ENCODE measurements around the gene ATP5F1E.
"Not testable (repeated sequence)": the region's sequence is repeated elsewhere in the genome, so short reads cannot be mapped to it uniquely, and the experiment has no call there.

Gene ATP5F1E

DNA sequence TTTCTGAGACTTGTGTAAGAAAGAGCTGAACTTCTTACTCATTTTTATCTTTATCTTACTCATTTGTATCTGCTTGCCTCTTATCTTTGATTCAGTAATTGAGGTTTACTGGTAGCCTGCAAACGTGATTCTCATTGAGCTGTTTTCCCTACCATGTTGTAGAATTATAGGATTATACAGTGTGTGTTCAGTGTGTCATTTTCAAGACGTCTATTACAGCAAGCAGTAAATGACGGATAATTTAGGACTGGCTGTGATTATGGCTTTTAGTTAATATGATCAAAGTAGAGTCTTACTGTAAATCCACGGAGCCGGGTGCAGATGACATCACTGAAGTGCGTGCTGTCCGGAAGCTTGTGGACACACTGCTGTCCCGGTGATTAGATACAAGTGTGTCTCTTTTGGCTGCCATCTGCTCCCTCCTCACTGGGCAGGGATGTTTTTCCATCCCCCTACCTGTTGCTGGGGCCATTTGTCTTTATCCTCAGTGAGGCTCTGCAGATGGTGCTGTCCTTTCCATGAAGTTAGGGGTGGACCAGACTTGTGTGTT is 45.1 kb downstream of the ATP5F1E start:
- peak; percentile 76 for DNase-seq

DNA sequence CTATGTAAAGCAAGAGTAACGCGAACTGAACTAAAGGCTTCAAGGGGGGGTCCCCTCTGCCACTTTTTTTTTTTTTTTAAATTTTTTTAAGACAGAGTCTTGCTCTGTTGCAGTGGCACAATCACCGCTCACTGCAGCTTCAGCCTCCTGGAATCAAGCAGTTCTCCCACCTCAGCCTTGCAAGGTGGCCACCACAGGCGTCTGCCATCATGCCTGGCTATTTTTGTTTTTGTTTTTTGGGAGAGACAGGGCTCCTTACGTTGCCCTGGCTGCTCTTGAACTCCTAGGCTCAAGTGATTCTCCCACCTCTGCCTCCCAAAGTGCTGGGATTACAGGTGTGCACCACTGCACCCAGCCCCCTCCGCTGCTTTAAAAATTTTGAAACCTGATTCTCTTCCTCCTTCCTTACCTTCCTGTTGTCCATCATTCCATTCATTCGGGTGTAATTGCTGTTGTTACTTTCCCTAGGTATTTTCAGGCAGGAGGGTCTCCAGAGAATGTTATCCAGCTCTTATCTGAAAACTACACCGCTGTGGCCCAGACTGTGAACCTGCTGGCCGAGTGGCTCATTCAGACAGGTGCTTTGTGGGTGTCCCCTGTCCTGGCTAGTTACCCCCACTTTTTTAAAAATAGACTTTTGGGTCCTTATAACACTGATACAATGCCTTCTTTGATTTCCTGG is 45.7 kb downstream of the ATP5F1E start:
- no peak for DNase-seq

DNA sequence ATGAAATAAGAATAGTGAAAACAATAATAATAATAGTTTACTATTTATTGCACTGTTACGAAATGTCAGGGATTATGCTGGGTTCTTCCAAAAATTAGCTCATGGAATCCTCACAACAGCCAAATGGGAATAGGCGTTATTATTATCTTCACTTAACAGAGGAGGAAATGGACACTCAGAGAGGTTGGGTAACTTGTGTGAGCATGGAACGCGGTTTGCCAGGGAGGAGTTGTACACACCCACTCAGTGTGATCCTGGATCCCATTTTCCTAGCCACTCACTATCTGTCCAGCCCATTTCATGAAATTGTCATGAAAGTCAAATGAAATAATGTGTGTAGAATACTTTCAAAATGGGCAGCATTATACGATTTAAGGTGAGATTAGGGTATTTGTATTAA is 46.5 kb downstream of the ATP5F1E start:
- no peak for DNase-seq

DNA sequence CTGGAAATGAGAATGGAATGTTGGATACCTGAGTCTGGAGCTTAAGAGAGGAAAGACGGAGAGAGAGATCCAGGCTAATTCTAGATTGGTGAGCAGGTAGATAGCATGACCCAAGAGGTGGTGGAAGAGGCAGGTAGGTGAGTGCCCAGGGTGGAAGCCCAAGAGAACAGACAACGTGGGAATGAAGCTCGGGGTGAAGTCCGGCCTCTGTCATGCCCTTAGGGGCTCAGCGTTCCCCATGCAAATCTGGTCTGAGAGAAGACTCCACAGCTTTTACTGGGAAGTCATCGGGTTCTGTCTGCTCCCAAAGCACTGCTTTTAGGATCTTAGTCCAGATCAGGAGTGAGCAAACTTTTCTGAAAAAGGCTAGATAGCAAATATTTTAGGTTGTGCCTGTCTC is 47.4 kb downstream of the ATP5F1E start:
- no peak for DNase-seq

DNA sequence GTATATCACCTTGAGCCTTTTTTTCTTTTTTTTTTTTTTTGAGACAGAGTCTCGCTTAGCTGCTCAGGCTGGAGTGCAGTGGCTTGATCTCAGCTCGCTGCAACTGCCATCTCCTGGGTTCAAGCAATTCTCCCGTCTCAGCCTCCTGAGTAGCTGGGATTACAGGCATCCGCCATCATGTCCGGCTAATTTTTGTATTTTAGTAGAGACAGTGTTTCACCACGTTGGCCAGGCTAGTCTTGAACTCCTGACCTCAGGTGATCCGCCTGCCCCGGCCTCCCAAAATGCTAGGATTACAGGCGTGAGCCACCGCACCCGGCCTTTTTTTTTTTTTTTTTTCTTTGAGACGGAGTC is 49.0 kb downstream of the ATP5F1E start:
- DNase-seq: not testable (repeated sequence)

DNA sequence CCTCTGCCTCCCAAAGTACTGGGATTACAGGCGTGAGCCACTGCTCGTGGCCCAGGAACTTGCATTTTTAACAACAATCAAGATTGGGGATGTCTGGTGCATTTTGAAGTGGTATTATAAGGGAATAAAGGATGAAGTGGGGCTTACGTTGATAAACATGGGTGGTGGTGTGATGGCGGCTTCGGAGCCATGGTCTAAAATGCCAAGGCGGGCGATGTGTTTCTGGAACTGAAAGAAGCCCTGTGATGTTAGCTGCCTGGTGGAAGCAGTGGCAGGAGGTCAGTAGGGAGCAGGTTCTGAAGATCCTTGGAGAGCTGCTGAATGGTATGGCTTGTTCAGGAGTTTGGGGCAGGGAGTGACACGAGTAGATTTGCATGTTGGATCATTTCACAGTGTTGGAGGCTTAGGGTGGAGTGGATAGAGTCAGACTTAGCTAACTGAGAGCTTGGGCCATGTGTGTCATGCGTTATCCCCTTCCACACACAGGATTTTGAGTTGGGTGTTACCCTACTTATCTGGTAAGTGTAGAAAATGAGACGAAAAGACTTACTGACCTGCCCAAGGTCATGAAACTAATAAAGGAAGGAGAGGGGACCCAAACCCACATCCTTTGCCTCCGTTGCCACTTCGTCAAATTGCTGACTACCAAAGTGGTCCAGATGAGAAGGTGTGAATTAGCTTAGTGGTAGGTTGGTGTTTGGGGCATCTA is 49.6 kb downstream of the ATP5F1E start:
- no peak for DNase-seq

DNA sequence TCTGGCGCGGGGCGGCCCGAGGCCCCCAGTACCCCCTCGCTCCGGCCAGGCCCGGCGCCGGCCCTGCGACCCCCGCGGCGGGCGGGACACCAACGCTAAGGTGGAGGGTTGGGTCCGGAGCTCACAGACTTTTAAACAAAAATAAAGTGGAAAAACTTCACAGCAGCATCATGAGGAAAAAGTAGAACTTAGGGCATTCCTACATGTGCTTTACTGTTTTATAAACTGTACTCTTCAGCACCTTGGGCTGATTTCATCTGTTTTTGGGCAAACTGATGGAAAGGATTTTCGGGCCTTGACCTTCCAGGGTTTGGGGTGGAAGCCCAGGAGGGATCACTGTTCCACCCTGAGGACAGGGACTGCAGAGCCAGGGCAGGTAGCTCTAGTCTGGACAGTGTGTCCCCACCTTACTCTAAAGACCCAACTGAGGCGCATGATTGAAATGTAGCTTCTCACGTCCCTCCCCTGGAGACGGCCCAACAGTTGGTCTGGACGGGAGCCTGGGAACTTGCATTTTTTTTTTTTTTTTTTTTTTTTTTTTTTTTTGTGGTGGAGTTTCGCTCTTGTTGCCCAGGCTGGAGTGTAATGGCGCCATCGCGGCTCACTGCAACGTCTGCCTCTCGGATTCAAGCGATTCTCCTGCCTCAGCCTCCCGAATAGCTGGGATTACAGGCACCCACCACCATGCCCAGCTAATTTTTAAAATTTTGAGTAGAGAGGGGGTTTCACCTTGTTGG is 50.3 kb downstream of the ATP5F1E start:
- DNase-seq: no peak

DNA sequence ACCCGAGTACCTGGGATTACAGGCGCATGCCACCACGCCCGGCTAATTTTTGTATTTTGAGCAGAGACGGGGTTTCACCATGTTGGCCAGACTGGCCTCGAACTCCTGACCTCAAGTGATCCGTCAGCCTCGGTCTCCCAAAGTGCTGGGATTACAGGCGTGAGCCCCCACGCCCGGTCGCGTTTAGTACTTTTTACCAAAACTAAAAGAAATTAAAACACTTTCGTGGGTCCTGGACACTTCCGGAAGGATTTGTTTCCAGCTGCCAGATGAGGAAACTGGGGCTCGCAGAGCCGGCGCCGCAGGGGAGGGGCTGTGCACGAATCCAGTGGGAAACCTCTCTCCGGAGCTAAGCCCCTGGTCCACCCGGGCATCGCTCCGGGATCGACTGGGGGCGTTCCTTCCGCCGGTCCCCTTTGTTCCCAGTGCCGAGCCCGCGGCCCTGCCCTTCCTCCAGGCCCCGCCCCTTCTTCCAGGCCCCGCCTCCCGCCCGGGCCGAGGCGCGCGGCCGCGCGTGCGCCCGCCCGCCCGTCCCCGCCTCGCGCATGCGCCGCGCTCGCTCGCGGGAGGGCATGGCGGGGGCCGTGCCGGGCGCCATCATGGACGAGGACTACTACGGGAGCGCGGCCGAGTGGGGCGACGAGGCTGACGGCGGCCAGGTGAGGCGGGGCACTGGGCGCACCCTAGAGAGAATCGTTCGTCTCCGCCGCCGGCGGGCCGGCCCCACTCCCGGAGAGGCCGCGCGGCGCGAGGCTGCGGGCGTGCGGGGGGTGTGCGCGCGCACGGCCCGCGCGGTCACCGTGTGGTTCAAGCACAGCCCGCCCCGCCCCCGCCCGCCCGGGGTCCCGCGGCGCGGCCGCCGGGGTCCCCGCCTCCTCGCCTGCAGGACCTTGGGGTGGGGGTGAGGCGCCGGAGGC is 51.2 kb downstream of the ATP5F1E start, which contains the start of gene NELFCD:
Gene NELFCD, plus strand, starts transcription at position 546 of the 917 bp plus-strand sequence. Its CDS starts 54 bp downstream, at position 600.
- DNase-seq: peak; percentile 70

DNA sequence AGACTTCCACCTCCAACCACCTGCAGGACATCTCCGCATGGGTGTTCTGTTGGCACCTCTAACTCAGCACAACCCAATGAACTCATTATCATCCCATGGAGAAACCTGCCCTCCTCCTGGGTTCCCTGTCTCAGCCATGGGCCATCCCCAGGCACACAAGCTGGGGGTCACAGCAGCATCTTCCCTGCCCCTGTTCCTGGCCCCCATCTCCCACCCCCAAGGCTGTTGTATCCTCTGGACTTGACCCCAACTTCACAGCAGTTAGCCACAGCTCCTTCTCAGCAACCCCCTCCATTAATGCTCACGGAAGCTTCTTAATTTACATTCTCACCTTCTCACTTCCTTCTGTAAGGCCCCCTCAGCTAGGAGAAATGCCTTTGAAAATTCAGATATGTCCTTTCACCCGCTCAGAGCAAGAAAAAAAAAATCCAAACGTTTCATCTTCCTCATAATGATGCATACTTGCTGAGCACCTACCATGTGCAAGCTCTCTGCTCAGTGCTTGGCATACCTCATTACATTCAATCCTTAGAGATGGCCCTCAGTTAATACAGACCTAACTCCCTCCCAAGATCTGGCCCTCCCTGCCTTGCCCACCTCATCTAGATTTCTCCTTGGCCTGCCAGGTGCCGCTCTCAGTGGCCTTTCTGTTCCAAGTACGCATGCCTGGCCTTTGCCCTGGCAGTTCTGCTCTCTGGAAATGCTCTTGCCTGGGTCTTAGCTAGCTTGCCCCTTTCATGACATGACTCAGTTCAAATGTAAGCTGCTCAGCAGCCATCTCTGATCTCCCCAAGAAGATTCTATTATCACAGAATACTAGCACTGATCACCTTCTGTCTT is 53.6 kb downstream of the ATP5F1E start:
- no peak for DNase-seq

DNA sequence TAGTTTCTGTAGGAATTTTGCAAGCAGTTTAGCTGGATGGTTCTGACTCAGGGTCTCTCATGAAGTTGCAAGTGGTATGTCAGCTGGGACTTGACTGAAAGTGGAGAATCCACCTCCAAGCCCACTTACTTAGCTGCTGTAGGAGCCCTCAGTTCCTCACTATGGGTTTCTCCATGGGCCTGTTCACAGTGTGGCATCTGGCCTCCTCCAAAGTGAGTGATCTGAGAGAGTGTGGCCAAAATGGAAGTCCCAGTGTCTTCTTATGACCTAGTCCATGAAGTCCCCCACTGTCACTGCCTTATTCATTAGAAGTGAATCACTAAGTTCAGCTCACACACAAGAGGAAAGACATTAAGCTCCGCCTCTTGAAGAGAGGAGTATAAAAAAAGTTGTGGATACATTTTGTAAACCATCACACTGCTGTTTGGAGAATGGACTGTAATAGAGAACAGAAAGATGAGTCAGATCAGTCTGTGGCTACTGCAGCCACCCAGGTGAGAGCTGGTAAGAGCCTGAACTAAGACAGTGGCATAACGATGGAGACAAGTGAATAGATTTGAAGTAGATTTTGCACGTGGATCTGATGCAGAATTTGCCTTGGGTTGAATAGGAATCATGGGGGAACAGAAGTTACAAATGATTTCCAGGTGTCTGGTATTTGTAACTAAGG is 55.9 kb downstream of the ATP5F1E start:
- no peak for DNase-seq

Measured in NCI-H2227 treated with DMSO at 0.1 percent for 48 hours (cell line).